ENCODE measurements around the gene TMEM181. TPM values are rescaled to one million over a fixed set of nuclear protein-coding genes. Genes with fewer than 3 reads are reported as not detected.
"Not testable (repeated sequence)": the region's sequence is repeated elsewhere in the genome, so short reads cannot be mapped to it uniquely, and the experiment has no call there.

The TMEM181 gene
- total and polyA plus RNA-seq, 2 of the 13 experiments (the other 11 are each of a cell fraction or from before 2014, with no cell fraction given), result 59.1 to 108 TPM

DNA sequence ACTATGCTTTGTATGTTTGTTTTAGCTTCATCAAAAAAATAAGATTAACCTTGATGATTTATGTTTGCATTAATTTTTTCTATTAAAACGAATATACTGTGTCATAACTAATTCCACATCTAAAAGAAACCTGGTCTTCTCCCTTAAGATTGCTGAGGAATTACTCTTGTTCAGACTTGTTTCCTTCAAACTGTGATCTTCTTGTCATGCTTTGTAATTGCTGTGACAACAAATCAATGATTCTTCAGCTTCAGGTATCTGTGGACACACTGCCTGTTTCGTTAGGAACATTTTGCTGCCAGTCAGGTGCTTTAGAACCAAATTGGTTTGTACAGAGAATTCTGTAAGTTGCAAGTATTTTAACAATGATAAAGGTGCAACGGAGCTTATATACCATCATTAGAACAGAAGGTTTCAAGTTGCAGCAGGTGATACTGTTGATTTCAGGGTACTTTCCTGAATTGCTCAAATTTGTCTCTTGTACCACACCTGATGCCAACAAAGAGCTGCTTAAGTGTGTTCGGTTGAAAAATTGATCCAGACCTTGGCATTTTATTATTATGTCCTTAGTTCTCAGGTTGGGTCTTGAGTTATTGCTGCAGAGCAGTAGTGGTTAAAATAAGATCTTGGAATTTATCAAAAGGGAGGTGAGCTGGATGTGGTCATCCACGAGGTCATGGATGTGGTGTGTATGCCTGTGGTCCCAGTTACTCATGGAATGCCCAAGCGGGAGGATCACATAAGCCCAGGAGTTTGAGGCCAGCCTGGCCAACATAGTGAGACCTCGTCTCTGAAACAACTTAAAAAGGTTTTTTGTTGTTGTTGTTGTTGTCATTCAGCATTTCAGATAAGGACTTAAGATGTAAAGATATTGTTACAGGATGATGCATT is 109.5 kb downstream of the TMEM181 start:
- Histone ChIP-seq H3K9me3 (ENCODE audit: low read length) (no peaks in the 10 kb centered on the region), H3K27me3 (ENCODE audit: control insufficient read depth in 1 of 2, insufficient read depth in 2 of 2, low read length in 2 of 2) (peaks cover 18 to 58% of the 10 kb centered on the region in 2 experiments; a peak in 4 of 5 replicates), H3K4me2 (ENCODE audit: low read depth, low read length) (no peak overlapping the region), H2AFZ (ENCODE audit: low read length) (no peak overlapping the region), H4K20me1 (ENCODE audit: insufficient read depth, low read length) (no peaks in the 10 kb centered on the region), H3K9ac (ENCODE audit: insufficient read depth, low read depth, low read length) (no peak overlapping the region), H3K27ac (ENCODE audit: extremely low read length, insufficient read depth, low read length) (no peak overlapping the region), H3K4me1 (ENCODE audit: insufficient read depth, low read length) (no peaks in the 10 kb centered on the region), H3K4me3 (replicated peaks in 1 of 3; ENCODE audit: insufficient read depth in 1 of 3, low read depth in 2 of 3, low read length in 3 of 3) (no peak overlapping the region), H3K79me2 (ENCODE audit: insufficient read depth, low read length) (no peaks in the 10 kb centered on the region), H3K36me3 (replicated peaks in 1 of 2; ENCODE audit: control insufficient read depth in 1 of 2, insufficient read depth in 2 of 2, low read length in 2 of 2) (no peaks in the 10 kb centered on the region)
- DNase-seq (ENCODE audit: low spot score), result no peak
- POLR2A ChIA-PET, result no interaction called here
- intact Hi-C loops (cut with micrococcal nuclease; ENCODE audit: unreplicated experiment) (no loop called here), in situ Hi-C loops (cut with HindIII; ENCODE audit: extremely low pct_ligation_motif_present, low pct_unique_long_range_greater_than_20kb) (no loop called here)
- TF ChIP-seq LCORL (IDR thresholded peaks at IDR 0.05) (no peak), LCORL (CRISPR knock-in tag; IDR thresholded peaks at IDR 0.05) (no peak), CBX5 (CRISPR knock-in tag; IDR thresholded peaks at IDR 0.05; ENCODE audit: borderline replicate concordance) (no peak), CREM (IDR thresholded peaks at IDR 0.05) (no peak), CREM (CRISPR knock-in tag; IDR thresholded peaks at IDR 0.05) (no peak), ZSCAN22 (CRISPR knock-in tag; IDR thresholded peaks at IDR 0.05) (no peak), YEATS4 (CRISPR knock-in tag; IDR thresholded peaks at IDR 0.05; ENCODE audit: borderline replicate concordance) (no peak), SOX13 (IDR thresholded peaks at IDR 0.05) (no peak), SOX13 (CRISPR knock-in tag; conservative IDR thresholded peaks at IDR 0.05 in 1 of 2, IDR thresholded peaks at IDR 0.05 in 1 of 2) (no peak)
- TF ChIP-seq, protein P1, sequence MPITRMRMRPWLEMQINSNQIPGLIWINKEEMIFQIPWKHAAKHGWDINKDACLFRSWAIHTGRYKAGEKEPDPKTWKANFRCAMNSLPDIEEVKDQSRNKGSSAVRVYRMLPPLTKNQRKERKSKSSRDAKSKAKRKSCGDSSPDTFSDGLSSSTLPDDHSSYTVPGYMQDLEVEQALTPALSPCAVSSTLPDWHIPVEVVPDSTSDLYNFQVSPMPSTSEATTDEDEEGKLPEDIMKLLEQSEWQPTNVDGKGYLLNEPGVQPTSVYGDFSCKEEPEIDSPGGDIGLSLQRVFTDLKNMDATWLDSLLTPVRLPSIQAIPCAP (CRISPR knock-in tag; IDR thresholded peaks at IDR 0.05; ENCODE audit: low read depth), result no peak
- TF ChIP-seq, protein P2, sequence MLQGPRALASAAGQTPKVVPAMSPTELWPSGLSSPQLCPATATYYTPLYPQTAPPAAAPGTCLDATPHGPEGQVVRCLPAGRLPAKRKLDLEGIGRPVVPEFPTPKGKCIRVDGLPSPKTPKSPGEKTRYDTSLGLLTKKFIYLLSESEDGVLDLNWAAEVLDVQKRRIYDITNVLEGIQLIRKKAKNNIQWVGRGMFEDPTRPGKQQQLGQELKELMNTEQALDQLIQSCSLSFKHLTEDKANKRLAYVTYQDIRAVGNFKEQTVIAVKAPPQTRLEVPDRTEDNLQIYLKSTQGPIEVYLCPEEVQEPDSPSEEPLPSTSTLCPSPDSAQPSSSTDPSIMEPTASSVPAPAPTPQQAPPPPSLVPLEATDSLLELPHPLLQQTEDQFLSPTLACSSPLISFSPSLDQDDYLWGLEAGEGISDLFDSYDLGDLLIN (CRISPR knock-in tag; IDR thresholded peaks at IDR 0.05; ENCODE audit: borderline replicate concordance), result no peak
- TF ChIP-seq, protein P3, sequence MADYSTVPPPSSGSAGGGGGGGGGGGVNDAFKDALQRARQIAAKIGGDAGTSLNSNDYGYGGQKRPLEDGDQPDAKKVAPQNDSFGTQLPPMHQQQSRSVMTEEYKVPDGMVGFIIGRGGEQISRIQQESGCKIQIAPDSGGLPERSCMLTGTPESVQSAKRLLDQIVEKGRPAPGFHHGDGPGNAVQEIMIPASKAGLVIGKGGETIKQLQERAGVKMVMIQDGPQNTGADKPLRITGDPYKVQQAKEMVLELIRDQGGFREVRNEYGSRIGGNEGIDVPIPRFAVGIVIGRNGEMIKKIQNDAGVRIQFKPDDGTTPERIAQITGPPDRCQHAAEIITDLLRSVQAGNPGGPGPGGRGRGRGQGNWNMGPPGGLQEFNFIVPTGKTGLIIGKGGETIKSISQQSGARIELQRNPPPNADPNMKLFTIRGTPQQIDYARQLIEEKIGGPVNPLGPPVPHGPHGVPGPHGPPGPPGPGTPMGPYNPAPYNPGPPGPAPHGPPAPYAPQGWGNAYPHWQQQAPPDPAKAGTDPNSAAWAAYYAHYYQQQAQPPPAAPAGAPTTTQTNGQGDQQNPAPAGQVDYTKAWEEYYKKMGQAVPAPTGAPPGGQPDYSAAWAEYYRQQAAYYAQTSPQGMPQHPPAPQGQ (CRISPR knock-in tag; IDR thresholded peaks at IDR 0.05; ENCODE audit: borderline replicate concordance), result no peak
- CTCF ChIA-PET (ENCODE audit: low intra/inter-chr PET ratio, low total read pairs), result no interaction called here
- no TSS peak for BruUV-seq (replicated peaks)
- FAIRE-seq, result no peak
- ATAC-seq, result no peak
- 25% methylated on average over 7 of the region's 7 CpGs for WGBS (ENCODE audit: low lambda C conversion rate)

DNA sequence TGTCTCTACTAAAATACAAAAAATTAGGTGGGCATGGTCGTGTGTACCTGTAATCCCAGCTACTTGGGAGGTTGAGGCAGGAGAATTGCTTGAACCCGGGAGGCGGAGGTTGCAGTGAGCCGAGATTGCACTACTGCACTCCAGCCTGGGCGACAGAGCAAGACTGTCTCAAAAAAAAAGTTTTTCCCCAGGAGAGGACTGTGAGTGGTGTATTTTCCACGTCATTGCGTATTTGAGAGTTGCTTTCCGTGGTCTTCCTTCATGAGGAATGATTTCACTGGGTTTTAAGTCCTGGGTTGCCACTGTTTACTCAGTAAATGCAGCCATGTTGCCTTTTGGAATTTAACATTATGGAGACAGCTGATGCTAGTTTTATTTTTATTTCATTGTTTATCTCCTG is 112.2 kb downstream of the TMEM181 start:
- H4K20me1 ChIP-seq (ENCODE audit: insufficient read depth, low read length); H3K4me2 ChIP-seq (ENCODE audit: low read depth, low read length); intact Hi-C loops (cut with micrococcal nuclease; ENCODE audit: unreplicated experiment); H3K36me3 ChIP-seq (replicated peaks in 1 of 2; ENCODE audit: control insufficient read depth in 1 of 2, insufficient read depth in 2 of 2, low read length in 2 of 2); H3K9ac ChIP-seq (ENCODE audit: insufficient read depth, low read depth, low read length); POLR2A ChIA-PET; BruUV-seq (replicated peaks); ATAC-seq; H3K9me3 ChIP-seq (ENCODE audit: low read length); H3K27ac ChIP-seq (ENCODE audit: extremely low read length, insufficient read depth, low read length); FAIRE-seq; H3K79me2 ChIP-seq (ENCODE audit: insufficient read depth, low read length); in situ Hi-C loops (cut with HindIII; ENCODE audit: extremely low pct_ligation_motif_present, low pct_unique_long_range_greater_than_20kb); DNase-seq (ENCODE audit: low spot score); H3K4me3 ChIP-seq (replicated peaks in 1 of 3; ENCODE audit: insufficient read depth in 1 of 3, low read depth in 2 of 3, low read length in 3 of 3); H2AFZ ChIP-seq (ENCODE audit: low read length); H3K4me1 ChIP-seq (ENCODE audit: insufficient read depth, low read length); CTCF ChIA-PET (ENCODE audit: low intra/inter-chr PET ratio, low total read pairs): not testable (repeated sequence)
- H3K27me3 ChIP-seq (ENCODE audit: control insufficient read depth in 1 of 2, insufficient read depth in 2 of 2, low read length in 2 of 2), result peaks cover 6 to 35% of the 10 kb centered on the region in 2 experiments; a peak in 3 of 5 replicates
- WGBS (ENCODE audit: low lambda C conversion rate), result 28% methylated on average over 8 of the region's 8 CpGs

Data from HepG2 (cell line).